Activated T-cell treated with anti-CD3 and anti-CD28 coated beads for 4 hours (primary cell): Measurements from ENCODE around the gene KLF13.

ENCODE experiments used
- DNase-seq: peaks from one replicate; pipeline ENCODE4 v3.0.0-alpha.2; 2020

KLF13 gene

GRCh38 chr15:31405200-31405920 lies 78.7 kb downstream of the KLF13 start:
- DNase-seq, result no peak

- no peak for DNase-seq
Observed at GRCh38 chr15:31407376-31407775, 80.7 kb downstream of the KLF13 start.

- DNase-seq, result no peak
Observed at GRCh38 chr15:31407851-31408250, 81.2 kb downstream of the KLF13 start.

- no peak for DNase-seq
Observed at GRCh38 chr15:31408724-31409123, 82.1 kb downstream of the KLF13 start.

GRCh38 chr15:31409171-31409570 lies 82.5 kb downstream of the KLF13 start:
- DNase-seq, result no peak

- no peak for DNase-seq
Observed at GRCh38 chr15:31412824-31413223, 86.2 kb downstream of the KLF13 start.

- no peak for DNase-seq
Observed at GRCh38 chr15:31415201-31415600, 88.6 kb downstream of the KLF13 start.

GRCh38 chr15:31419820-31420219 lies 93.2 kb downstream of the KLF13 start:
- no peak for DNase-seq

- DNase-seq, result no peak
Observed at GRCh38 chr15:31427411-31427810, 100.8 kb downstream of the KLF13 start.
